CD4-positive, alpha-beta memory T cell (primary cell): ENCODE measurements around the gene ADSS1. TPM values are rescaled to one million over a fixed set of nuclear protein-coding genes. Genes with fewer than 3 reads are reported as not detected.

Experiments
- CTCF ChIA-PET: fragments of 350-600 bp; sonication (Branson Sonifier 250); formaldehyde crosslinking; loops from one replicate; lab custom pipeline; 2021; ENCODE audit warnings: inconsistent platforms; ENCODE audit not compliant: partially characterized antibody; lab: Charles Lee
- POLR2A ChIA-PET: fragments of 350-600 bp; sonication (Branson Sonifier 250); formaldehyde crosslinking; loops from one replicate; lab custom pipeline; 2021; ENCODE audit not compliant: partially characterized antibody; lab: Charles Lee
- DNase-seq, 5 donors: peaks; one replicate each; pipeline versions ENCODE4 v3.0.0 to v3.0.0-alpha.2; 2020 to 2022; ENCODE audit warnings: mixed read lengths in 1 of 5
- H3K27ac ChIP-seq: one replicate; pipeline ENCODE4 v1.7.0; 2013; ENCODE audit warnings: low read depth, low read length
- H3K27me3 ChIP-seq: 2 replicates; pipeline ENCODE4 v1.7.0; 2013; ENCODE audit warnings: mild to moderate bottlenecking, low read length, moderate library complexity; ENCODE audit not compliant: insufficient read depth
- H3K36me3 ChIP-seq: 2 replicates; pipeline ENCODE4 v1.7.0; 2013; ENCODE audit warnings: mild to moderate bottlenecking, low read length, moderate library complexity; ENCODE audit not compliant: insufficient read depth
- H3K4me1 ChIP-seq: 2 replicates; pipeline ENCODE4 v1.7.0; 2013; ENCODE audit warnings: mild to moderate bottlenecking, low read length, moderate library complexity; ENCODE audit not compliant: insufficient read depth
- H3K4me3 ChIP-seq, 2 donors: one replicate each; pipeline ENCODE4 v1.7.0; 2013; ENCODE audit warnings: low read length in 2 of 2, mild to moderate bottlenecking in 1 of 2
- H3K9me3 ChIP-seq, 2 donors: one replicate each; pipeline ENCODE4 v1.7.0; 2013; ENCODE audit warnings: low read length in 2 of 2, control low read depth in 1 of 2; ENCODE audit not compliant: control insufficient read depth in 1 of 2
- H3K27ac Mint-ChIP-seq, 7 donors: one replicate each; pipeline ENCODE4 v1.8.0; 2020 to 2021; ENCODE audit warnings: mixed read lengths in 7 of 7, mild to moderate bottlenecking in 6 of 7, inconsistent platforms in 3 of 7, moderate library complexity in 3 of 7
- H3K27me3 Mint-ChIP-seq, 2 donors: one replicate each; pipeline ENCODE4 v1.8.0; 2020 to 2021; ENCODE audit warnings: mixed read lengths in 2 of 2
- H3K36me3 Mint-ChIP-seq, 2 donors: one replicate each; pipeline ENCODE4 v1.8.0; 2020 to 2021; ENCODE audit warnings: mixed read lengths in 2 of 2, inconsistent platforms in 1 of 2, mild to moderate bottlenecking in 1 of 2
- H3K4me1 Mint-ChIP-seq, 4 donors: one replicate each; pipeline ENCODE4 v1.8.0; 2020 to 2021; ENCODE audit warnings: mixed read lengths in 4 of 4, mild to moderate bottlenecking in 1 of 4
- H3K4me3 Mint-ChIP-seq, 8 donors: one replicate each; pipeline ENCODE4 v1.8.0; 2020 to 2021; ENCODE audit warnings: mixed read lengths in 8 of 8, mild to moderate bottlenecking in 7 of 8, moderate library complexity in 6 of 8, inconsistent platforms in 3 of 8
- H3K9me3 Mint-ChIP-seq, 8 donors: one replicate each; pipeline ENCODE4 v1.8.0; 2020 to 2021; ENCODE audit warnings: mixed read lengths in 8 of 8, mild to moderate bottlenecking in 5 of 8, inconsistent platforms in 3 of 8, moderate library complexity in 1 of 8
- intact Hi-C: fragments of 100-400 bp; cut with micrococcal nuclease; formaldehyde crosslinking; loops from one replicate; pipeline ENCODE4 v1.15.1; 2023
- polyA plus RNA-seq, 2 donors: library from polyadenylated mRNA; unstranded; fragments of 300-500 nt; fragmentation: Illumina TruSeq; gene quantifications; one replicate each; pipeline ENCODE4 v1.2.3, GENCODE V29; 2021
- total RNA-seq, 2 experiments: library from RNA; stranded (reverse); gene quantifications; one replicate each; pipeline ENCODE4 v1.2.3, GENCODE V29; 2021

Gene ADSS1
- total and polyA plus RNA-seq, 4 experiments from 2014 or later, result 0.16 to 1.8 (median 1.5) TPM

DNA sequence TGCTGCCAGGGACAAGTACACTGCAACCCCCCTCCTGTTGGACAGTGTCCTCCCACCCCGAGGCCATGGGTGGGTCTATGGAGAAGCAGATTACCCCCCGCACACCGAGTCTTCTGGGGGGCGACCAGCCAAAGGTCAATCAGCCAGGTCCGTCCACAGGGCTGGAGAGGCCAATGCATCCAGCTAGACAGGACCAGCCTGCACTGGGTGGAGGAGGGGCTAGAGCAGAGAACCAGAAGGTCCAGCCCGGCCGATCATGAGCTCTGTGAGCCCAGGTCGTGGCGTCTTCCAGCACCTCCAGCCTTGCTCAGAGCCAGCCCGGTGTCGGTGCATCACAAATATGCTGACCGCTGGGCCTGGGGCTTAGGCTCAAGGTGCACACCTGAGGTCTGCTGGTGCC, 8.2 kb upstream of the ADSS1 start:
- peaks cover 14% of the 10 kb centered on the region for H3K36me3 ChIP-seq
- intact Hi-C loops, result no loop called here
- no peak overlapping the region for H3K27ac Mint-ChIP-seq

DNA sequence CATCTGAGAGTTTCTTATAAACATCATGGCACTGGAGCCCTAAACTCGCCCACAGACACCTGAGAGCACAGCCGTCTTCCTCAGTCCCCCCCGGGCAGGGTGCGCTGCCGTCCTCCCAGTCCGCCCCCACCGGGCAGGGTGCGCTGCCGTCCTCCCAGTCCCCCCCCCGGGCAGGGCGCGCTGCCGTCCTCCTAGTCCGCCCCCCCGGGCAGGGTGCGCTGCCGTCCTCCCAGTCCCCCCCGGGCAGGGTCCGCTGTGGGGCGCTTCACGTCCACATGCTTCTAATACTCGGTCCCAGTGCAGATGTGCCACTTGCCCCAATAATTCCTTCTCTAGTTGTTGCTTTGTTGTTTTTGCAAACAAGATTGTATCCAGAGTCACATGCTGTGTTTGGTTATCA, 6.9 kb upstream of the ADSS1 start:
- H3K36me3 Mint-ChIP-seq, result peaks cover 3 to 19% of the 10 kb centered on the region in 2 donors
- CTCF ChIA-PET, result no interaction called here
- no peaks in the 10 kb centered on the region for H3K27me3 ChIP-seq
- intact Hi-C loops, result no loop called here
- no peak for DNase-seq
- H3K4me3 ChIP-seq, result no peak overlapping the region
- H3K4me1 ChIP-seq, result no peaks in the 10 kb centered on the region
- no peak overlapping the region for H3K27ac ChIP-seq
- peaks cover 1% of the 10 kb centered on the region for H3K36me3 ChIP-seq
- H3K9me3 ChIP-seq, result no peaks in the 10 kb centered on the region
- H3K4me1 Mint-ChIP-seq, result peaks cover 0 to 2% (median under 1%) of the 10 kb centered on the region in 4 donors
- H3K4me3 Mint-ChIP-seq, result no peak overlapping the region
- H3K9me3 Mint-ChIP-seq, result no peaks in the 10 kb centered on the region
- no peak overlapping the region for H3K27ac Mint-ChIP-seq
- POLR2A ChIA-PET, result no interaction called here
- H3K27me3 Mint-ChIP-seq, result no peaks in the 10 kb centered on the region

More for the DNA sequence above, 8.2 kb upstream of the ADSS1 start:
- H3K27me3 ChIP-seq, result no peaks in the 10 kb centered on the region
- no peaks in the 10 kb centered on the region for H3K9me3 ChIP-seq
- H3K27ac ChIP-seq, result no peak overlapping the region
- no peak overlapping the region for H3K4me3 ChIP-seq
- no peak for DNase-seq
- ChIA-PET CTCF (no interaction called here), POLR2A (no interaction called here)
- H3K4me1 ChIP-seq, result no peaks in the 10 kb centered on the region
- Mint-ChIP-seq H3K9me3 (no peaks in the 10 kb centered on the region), H3K4me1 (peaks cover 0 to 2% (median under 1%) of the 10 kb centered on the region in 4 donors), H3K4me3 (no peak overlapping the region), H3K36me3 (peaks cover 3 to 19% of the 10 kb centered on the region in 2 donors), H3K27me3 (no peaks in the 10 kb centered on the region)

DNA sequence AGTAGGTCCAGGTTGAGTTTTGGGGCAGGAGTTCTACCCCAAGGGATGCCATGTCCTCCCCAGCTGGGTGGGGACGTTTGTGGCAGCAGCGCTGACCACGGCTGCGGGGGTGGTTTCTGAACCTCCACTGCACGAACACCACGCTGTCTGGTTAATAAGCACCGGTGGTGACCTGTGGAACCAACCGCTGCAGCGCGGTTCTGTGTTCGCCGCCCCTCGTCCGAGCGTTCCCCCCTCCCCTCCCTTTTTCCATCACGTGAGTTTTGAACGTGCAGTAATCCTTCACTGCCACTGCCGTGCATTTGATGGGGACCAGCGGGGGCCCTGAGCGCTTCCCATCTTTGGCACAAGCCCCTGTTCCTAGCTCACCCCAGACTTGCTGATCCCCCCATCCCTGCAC, 6.4 kb upstream of the ADSS1 start:
- ChIA-PET CTCF (no interaction called here), POLR2A (no interaction called here)
- no peak overlapping the region for H3K27ac Mint-ChIP-seq

DNA sequence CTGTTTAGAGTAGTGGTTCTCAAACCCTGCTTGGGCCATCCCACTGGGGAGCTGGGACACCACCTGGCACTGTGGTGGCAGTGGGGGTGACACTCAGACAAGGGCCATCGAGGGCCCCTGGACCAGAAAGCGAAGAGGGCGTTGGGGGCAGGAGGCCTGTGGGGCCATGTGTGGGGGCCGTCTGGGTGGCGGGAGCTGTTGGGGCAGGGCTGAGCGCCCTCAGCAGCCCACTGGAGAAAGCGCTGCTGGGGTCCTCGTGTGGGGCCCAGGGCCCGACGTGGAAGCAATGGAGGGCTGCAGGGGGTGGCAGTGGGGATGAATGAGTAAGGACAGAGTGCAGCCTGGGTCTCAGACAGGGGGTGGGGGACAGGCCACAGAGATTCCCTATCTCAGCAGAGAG, 5.9 kb upstream of the ADSS1 start:
- POLR2A ChIA-PET, result no interaction called here
- Mint-ChIP-seq H3K4me3 (no peak overlapping the region), H3K27me3 (no peaks in the 10 kb centered on the region), H3K36me3 (peaks cover 3 to 16% of the 10 kb centered on the region in 2 donors), H3K27ac (peak overlapping the region in 1 of 7 donors; percentile 71), H3K4me1 (peaks cover 0 to 2% (median under 1%) of the 10 kb centered on the region in 4 donors), H3K9me3 (no peaks in the 10 kb centered on the region)
- Histone ChIP-seq H3K27ac (no peak overlapping the region), H3K36me3 (no peaks in the 10 kb centered on the region), H3K9me3 (no peaks in the 10 kb centered on the region), H3K27me3 (no peaks in the 10 kb centered on the region), H3K4me1 (peaks cover under 1% of the 10 kb centered on the region), H3K4me3 (no peak overlapping the region)
- no peak for DNase-seq
- CTCF ChIA-PET, result no interaction called here
- intact Hi-C loops, result no loop called here

More for the DNA sequence above, 6.4 kb upstream of the ADSS1 start:
- no peak overlapping the region for H3K4me3 ChIP-seq
- no peaks in the 10 kb centered on the region for H3K9me3 ChIP-seq
- no peak overlapping the region for H3K27ac ChIP-seq
- intact Hi-C loops, result no loop called here
- no peaks in the 10 kb centered on the region for H3K36me3 ChIP-seq
- peaks cover 0 to 2% (median under 1%) of the 10 kb centered on the region in 4 donors for H3K4me1 Mint-ChIP-seq
- no peaks in the 10 kb centered on the region for H3K4me1 ChIP-seq
- H3K4me3 Mint-ChIP-seq, result no peak overlapping the region
- no peaks in the 10 kb centered on the region for H3K27me3 Mint-ChIP-seq
- DNase-seq, result no peak
- no peaks in the 10 kb centered on the region for H3K27me3 ChIP-seq
- H3K36me3 Mint-ChIP-seq, result peaks cover 3 to 19% of the 10 kb centered on the region in 2 donors
- no peaks in the 10 kb centered on the region for H3K9me3 Mint-ChIP-seq

DNA sequence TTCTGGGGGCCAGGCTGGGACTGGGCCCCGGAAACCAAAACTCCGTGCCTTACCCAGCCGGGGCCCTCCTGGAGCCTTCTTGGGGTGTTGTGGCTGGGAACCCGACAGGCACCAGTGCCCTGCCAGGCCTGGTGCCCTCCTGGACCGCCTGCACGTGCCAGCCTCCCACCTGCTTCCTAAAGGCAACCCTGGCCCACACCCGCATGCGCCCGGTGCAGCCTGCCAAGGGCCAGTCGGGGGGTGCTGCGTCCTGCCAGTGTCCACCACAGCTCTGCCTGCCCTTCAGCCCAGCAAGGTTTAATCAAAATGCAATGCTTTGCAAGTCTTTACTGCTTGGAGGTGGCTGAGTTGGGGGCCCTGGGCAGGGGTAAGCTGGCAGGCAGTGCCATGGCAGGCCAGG, 5.2 kb upstream of the ADSS1 start:
- H3K36me3 Mint-ChIP-seq, result peaks cover 3 to 14% of the 10 kb centered on the region in 2 donors
- no peak overlapping the region for H3K27ac Mint-ChIP-seq
- H3K27me3 Mint-ChIP-seq, result no peaks in the 10 kb centered on the region
- no peak for DNase-seq
- H3K4me3 ChIP-seq, result no peak overlapping the region
- no peaks in the 10 kb centered on the region for H3K9me3 Mint-ChIP-seq
- no peaks in the 10 kb centered on the region for H3K9me3 ChIP-seq
- intact Hi-C loops, result no loop called here
- H3K36me3 ChIP-seq, result no peaks in the 10 kb centered on the region
- H3K27me3 ChIP-seq, result no peaks in the 10 kb centered on the region
- H3K27ac ChIP-seq, result no peak overlapping the region
- peaks cover 5% of the 10 kb centered on the region for H3K4me1 ChIP-seq
- peaks cover 0 to 2% (median under 1%) of the 10 kb centered on the region in 4 donors for H3K4me1 Mint-ChIP-seq
- ChIA-PET POLR2A (no interaction called here), CTCF (no interaction called here)
- H3K4me3 Mint-ChIP-seq, result no peak overlapping the region

DNA sequence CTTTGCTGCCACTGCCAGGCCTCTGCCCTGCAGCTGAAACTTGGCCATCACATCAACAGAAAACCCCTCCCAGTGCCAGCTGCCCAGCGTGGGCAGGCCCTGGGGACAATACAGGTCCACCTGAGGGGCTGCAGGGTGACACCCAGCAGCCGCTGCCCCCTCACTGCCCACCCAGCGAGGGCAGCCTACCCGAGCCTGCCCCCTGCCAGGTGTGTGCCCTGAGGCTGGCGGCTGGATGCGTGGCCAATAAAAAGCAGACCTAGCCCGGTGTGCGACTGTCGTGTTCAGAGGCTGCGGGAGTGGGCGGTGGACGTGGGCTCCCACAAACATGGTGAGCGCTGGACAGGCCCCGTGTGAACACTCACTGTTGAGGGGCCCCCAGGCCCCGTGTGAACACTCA, 4.7 kb upstream of the ADSS1 start:
- Mint-ChIP-seq H3K27ac (no peak overlapping the region), H3K27me3 (no peaks in the 10 kb centered on the region), H3K36me3 (peaks cover 3 to 14% of the 10 kb centered on the region in 2 donors), H3K4me1 (peaks cover 0 to 2% (median under 1%) of the 10 kb centered on the region in 4 donors), H3K9me3 (no peaks in the 10 kb centered on the region), H3K4me3 (no peak overlapping the region)
- ChIA-PET POLR2A (no interaction called here), CTCF (no interaction called here)
- Histone ChIP-seq H3K27me3 (no peaks in the 10 kb centered on the region), H3K4me1 (peaks cover 5% of the 10 kb centered on the region), H3K4me3 (no peak overlapping the region), H3K9me3 (no peaks in the 10 kb centered on the region), H3K36me3 (no peaks in the 10 kb centered on the region), H3K27ac (no peak overlapping the region)
- intact Hi-C loops, result no loop called here
- DNase-seq, result no peak

DNA sequence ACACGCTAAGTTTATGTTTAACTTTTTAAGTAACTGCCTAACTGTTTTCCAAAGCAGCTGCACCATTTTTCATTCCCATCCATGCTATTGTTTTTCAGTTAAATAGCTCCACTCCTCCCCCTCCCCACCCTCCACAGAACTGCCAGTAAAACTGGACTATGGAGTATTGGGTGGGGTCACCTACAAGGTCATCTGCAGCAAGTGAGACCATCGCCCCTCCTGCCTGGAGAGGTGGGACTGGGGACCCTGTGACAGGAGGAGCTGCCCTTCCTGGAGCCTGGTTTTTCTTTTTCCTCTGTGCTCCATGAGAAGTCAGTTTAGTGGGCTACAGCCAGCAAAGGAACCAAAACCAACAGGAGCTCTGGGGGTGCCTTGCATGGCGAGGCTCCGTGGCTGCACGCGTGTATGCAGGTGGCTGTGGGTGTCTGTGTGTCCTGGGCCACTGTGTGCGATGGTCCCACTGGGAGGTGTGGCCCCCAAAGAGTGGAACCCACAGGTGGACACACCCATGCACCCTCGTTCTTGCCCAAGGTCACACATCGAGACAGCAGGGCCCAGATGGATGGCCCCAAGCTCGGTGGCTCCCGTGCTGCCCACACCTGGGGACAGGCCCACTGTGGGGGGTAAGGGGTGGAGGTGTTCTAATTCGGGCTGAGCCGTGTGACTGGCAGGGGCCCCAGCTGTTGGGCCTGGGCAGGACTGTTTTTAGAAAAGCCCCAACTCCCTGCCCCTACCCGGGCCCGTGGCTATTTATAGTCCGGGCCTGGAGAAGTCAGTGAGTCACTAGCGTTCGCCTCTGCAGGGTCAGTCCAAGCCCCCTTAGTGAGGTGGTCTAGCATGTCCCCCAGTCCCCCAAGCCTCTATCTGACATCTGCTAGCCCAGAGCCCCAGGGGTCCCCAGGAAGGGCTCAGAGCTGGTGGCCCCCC, 2.3 kb upstream of the ADSS1 start:
- no peaks in the 10 kb centered on the region for H3K36me3 ChIP-seq
- ChIA-PET POLR2A (interaction anchor here (1.6 to 4.2 kb wide), 2 partner anchors 31 to 32 kb away, joined by 3 to 21 read pairs; partner anchors contain the start of gene SIVA1), CTCF (interaction anchor here (1.2 to 3.8 kb wide), 2 partner anchors 31 to 104 kb away, joined by 3 to 16 read pairs; partner anchors contain the start of gene SIVA1)
- H3K27ac ChIP-seq, result no peak overlapping the region
- H3K4me1 ChIP-seq, result peaks cover 10% of the 10 kb centered on the region
- DNase-seq, result no peak
- intact Hi-C loops, result no loop called here
- no peaks in the 10 kb centered on the region for H3K27me3 ChIP-seq
- no peaks in the 10 kb centered on the region for H3K27me3 Mint-ChIP-seq
- no peaks in the 10 kb centered on the region for H3K9me3 Mint-ChIP-seq
- H3K4me1 Mint-ChIP-seq, result peaks cover 0 to 2% (median under 1%) of the 10 kb centered on the region in 4 donors
- H3K36me3 Mint-ChIP-seq, result peaks cover 0 to 8% of the 10 kb centered on the region in 2 donors
- H3K9me3 ChIP-seq, result no peaks in the 10 kb centered on the region
- H3K27ac Mint-ChIP-seq, result no peak overlapping the region
- H3K4me3 Mint-ChIP-seq, result no peak overlapping the region
- no peak overlapping the region for H3K4me3 ChIP-seq
